HG03139 (cell line): ENCODE data around the gene ASS1.

Source experiments
- ATAC-seq: cut with Tn5 transposase; IDR thresholded peaks from one replicate; pipeline ENCODE4 v1.9.1; 2021; ENCODE audit not compliant: unreplicated experiment

ASS1 gene

GRCh38 chr9:130418776-130419175 is 26.0 kb upstream of the ASS1 start:
- no peak for ATAC-seq

- ATAC-seq, result no peak
Measured at GRCh38 chr9:130419521-130420035, 25.2 kb upstream of the ASS1 start.

- no peak for ATAC-seq
Measured at GRCh38 chr9:130421154-130421801, 23.5 kb upstream of the ASS1 start.

- ATAC-seq, result no peak
Measured at GRCh38 chr9:130421802-130422276, 22.9 kb upstream of the ASS1 start.

- ATAC-seq, result no peak
Measured at GRCh38 chr9:130422546-130422945, 22.2 kb upstream of the ASS1 start.

- no peak for ATAC-seq
Measured at GRCh38 chr9:130423272-130423671, 21.5 kb upstream of the ASS1 start.

- ATAC-seq, result no peak
Measured at GRCh38 chr9:130424595-130425454, 19.9 kb upstream of the ASS1 start.

GRCh38 chr9:130425741-130426466 is 18.9 kb upstream of the ASS1 start:
- ATAC-seq, result no peak

GRCh38 chr9:130426467-130426773 is 18.3 kb upstream of the ASS1 start:
- no peak for ATAC-seq

GRCh38 chr9:130426883-130427282 is 17.9 kb upstream of the ASS1 start:
- no peak for ATAC-seq

- ATAC-seq, result no peak
Measured at GRCh38 chr9:130427326-130427725, 17.4 kb upstream of the ASS1 start.

GRCh38 chr9:130428086-130428665 is 16.6 kb upstream of the ASS1 start:
- ATAC-seq, result no peak

GRCh38 chr9:130429381-130429780 is 15.4 kb upstream of the ASS1 start:
- no peak for ATAC-seq

GRCh38 chr9:130429831-130430230 is 14.9 kb upstream of the ASS1 start:
- no peak for ATAC-seq

GRCh38 chr9:130430232-130430631 is 14.5 kb upstream of the ASS1 start:
- no peak for ATAC-seq

- ATAC-seq, result no peak
Measured at GRCh38 chr9:130430734-130431535, 13.8 kb upstream of the ASS1 start.

GRCh38 chr9:130431536-130432303 is 13.0 kb upstream of the ASS1 start:
- ATAC-seq, result no peak

GRCh38 chr9:130432362-130432761 is 12.4 kb upstream of the ASS1 start:
- no peak for ATAC-seq

GRCh38 chr9:130432796-130433167 is 12.0 kb upstream of the ASS1 start:
- no peak for ATAC-seq
